ENCODE results near the gene ASCC1. TPM values are rescaled to one million over a fixed set of nuclear protein-coding genes. Genes with fewer than 3 reads are reported as not detected.

The ASCC1 gene
- total and polyA plus RNA-seq, 2 of the 13 experiments (the other 11 are each of a cell fraction or from before 2014, with no cell fraction given), result 21.6 to 30.1 TPM

GRCh38 chr10:72096115-72097000 is 119.7 kb downstream of the ASCC1 start (continued):
- TF ChIP-seq ZNF382 (CRISPR knock-in tag; IDR thresholded peaks at IDR 0.05; ENCODE audit: borderline replicate concordance), result no peak
- TF ChIP-seq NCOA2 (CRISPR knock-in tag; IDR thresholded peaks at IDR 0.05), result 0 out of 2 replicates have a peak, but pooled peaks have one; percentile 17
- no peak for TF ChIP-seq NR0B2 (CRISPR knock-in tag; IDR thresholded peaks at IDR 0.05)
- TF ChIP-seq FOXA3 (CRISPR knock-in tag; IDR thresholded peaks at IDR 0.05), result peak; percentile 51; the same call in 1 of the 2 replicates

GRCh38 chr10:72095195-72095594 is 120.9 kb downstream of the ASCC1 start:
- Histone ChIP-seq H3K4me2 (ENCODE audit: low read depth, low read length) (no peak overlapping the region), H3K79me2 (ENCODE audit: insufficient read depth, low read length) (no peaks in the 10 kb centered on the region), H3K9me3 (ENCODE audit: low read length) (no peaks in the 10 kb centered on the region), H3K9ac (ENCODE audit: insufficient read depth, low read depth, low read length) (no peak overlapping the region), H3K4me1 (ENCODE audit: insufficient read depth, low read length) (peaks cover 86% of the 10 kb centered on the region), H3K27ac (ENCODE audit: extremely low read length, insufficient read depth, low read length) (peak overlapping the region; percentile 24), H3K4me3 (replicated peaks in 1 of 3; ENCODE audit: insufficient read depth in 1 of 3, low read depth in 2 of 3, low read length in 3 of 3) (no peak overlapping the region), H3K27me3 (ENCODE audit: control insufficient read depth in 1 of 2, insufficient read depth in 2 of 2, low read length in 2 of 2) (no peaks in the 10 kb centered on the region), H3K36me3 (replicated peaks in 1 of 2; ENCODE audit: control insufficient read depth in 1 of 2, insufficient read depth in 2 of 2, low read length in 2 of 2) (no peaks in the 10 kb centered on the region), H2AFZ (ENCODE audit: low read length) (no peak overlapping the region), H4K20me1 (ENCODE audit: insufficient read depth, low read length) (no peaks in the 10 kb centered on the region)
- DNase-seq (ENCODE audit: low spot score) (no peak), ATAC-seq (no peak), FAIRE-seq (no peak)
- CTCF ChIA-PET (ENCODE audit: low intra/inter-chr PET ratio, low total read pairs), result no interaction called here
- in situ Hi-C loops (cut with HindIII; ENCODE audit: extremely low pct_ligation_motif_present, low pct_unique_long_range_greater_than_20kb) (loop anchor here (25.0 kb wide), 1 partner anchor 242 kb away; no protein-coding TSS in a partner anchor), intact Hi-C loops (cut with micrococcal nuclease; ENCODE audit: unreplicated experiment) (no loop called here)
- POLR2A ChIA-PET, result interaction anchor here (1.2 kb wide), 1 partner anchor 32 kb away, joined by 3 read pairs; no protein-coding TSS in a partner anchor
- no peak for TF ChIP-seq TCF12 (IDR thresholded peaks at IDR 0.05)
- TF ChIP-seq TCF12 (CRISPR knock-in tag; IDR thresholded peaks at IDR 0.05), result no peak
- no peak for TF ChIP-seq SNAPC2 (CRISPR knock-in tag; IDR thresholded peaks at IDR 0.05)
- no peak for TF ChIP-seq ZNF646 (CRISPR knock-in tag; IDR thresholded peaks at IDR 0.05)
- no peak for TF ChIP-seq TP53 (CRISPR knock-in tag; conservative IDR thresholded peaks at IDR 0.05)
- no peak for TF ChIP-seq ZSCAN29 (CRISPR knock-in tag; conservative IDR thresholded peaks at IDR 0.05)
- TF ChIP-seq MTF1 (CRISPR knock-in tag; IDR thresholded peaks at IDR 0.05), result no peak
- no peak for TF ChIP-seq ZBTB42 (CRISPR knock-in tag; IDR thresholded peaks at IDR 0.05)
- TF ChIP-seq KDM4B (CRISPR knock-in tag; IDR thresholded peaks at IDR 0.05), result no peak
- TF ChIP-seq ZNF253 (CRISPR knock-in tag; IDR thresholded peaks at IDR 0.05; ENCODE audit: borderline replicate concordance), result no peak
- no peak for TF ChIP-seq NRL (CRISPR knock-in tag; IDR thresholded peaks at IDR 0.05; ENCODE audit: borderline replicate concordance)
- 96% methylated on average over 4 of the region's 4 CpGs for WGBS (ENCODE audit: low lambda C conversion rate)
- BruUV-seq (replicated peaks), result no TSS peak

Data from HepG2 (cell line).